Limb (tissue), 2 donors: ENCODE results near the gene ADCK1.
A peak's percentile ranks its signal among the peaks of the same experiment; 100 is the strongest.
"Not testable (repeated sequence)": the region's sequence is repeated elsewhere in the genome, so short reads cannot be mapped to it uniquely, and the experiment has no call there.

Source experiments
- DNase-seq, 2 donors: peaks; one replicate each; pipeline ENCODE4 v3.0.0-alpha.2; 2016; ENCODE audit errors: extremely low spot score in 2 of 2

ADCK1 gene

GRCh38 chr14:77865455-77865854, 65.5 kb downstream of the ADCK1 start:
- DNase-seq: no peak

DNA sequence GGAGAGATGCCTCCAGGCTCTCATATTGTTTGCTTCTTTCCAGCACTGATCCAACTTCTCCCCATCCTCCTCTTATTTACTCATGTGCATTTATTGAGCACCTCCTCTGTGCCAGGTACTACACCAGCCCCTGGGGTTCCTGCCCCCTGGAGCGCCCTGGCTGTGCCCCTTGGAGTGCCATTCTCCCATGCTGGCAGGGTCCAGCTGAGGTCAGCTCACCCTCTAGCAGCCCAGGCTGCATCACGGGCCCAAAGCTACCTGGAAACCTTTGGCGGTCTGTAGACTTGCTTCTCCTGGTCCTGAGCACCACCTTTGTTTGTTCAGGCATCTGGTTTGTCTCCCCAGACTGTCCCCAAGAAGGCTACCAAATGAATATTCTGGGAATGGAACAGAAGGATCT, 67.0 kb downstream of the ADCK1 start:
- DNase-seq: no peak

DNA sequence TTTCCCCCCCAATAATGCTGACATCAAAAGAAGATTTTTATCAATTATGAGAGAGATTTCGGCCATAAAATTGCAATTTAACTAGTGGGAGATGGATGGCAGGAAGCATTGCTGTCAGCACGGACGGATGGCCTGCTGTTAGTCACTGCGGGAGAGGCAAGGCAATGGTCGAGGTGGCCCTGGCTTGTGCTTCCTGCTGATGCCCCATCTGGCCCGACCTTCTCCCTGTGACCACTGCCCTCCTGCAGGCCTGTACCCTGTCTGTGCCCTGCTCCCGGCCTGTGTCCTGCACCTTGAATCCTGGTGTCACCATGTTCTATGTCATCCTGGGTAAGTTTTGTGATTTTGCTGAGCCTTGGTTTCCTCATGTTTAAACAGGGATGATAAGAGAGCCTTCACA, 67.6 kb downstream of the ADCK1 start:
- DNase-seq: no peak

GRCh38 chr14:77868552-77869285, 68.8 kb downstream of the ADCK1 start:
- DNase-seq: no peak

DNA sequence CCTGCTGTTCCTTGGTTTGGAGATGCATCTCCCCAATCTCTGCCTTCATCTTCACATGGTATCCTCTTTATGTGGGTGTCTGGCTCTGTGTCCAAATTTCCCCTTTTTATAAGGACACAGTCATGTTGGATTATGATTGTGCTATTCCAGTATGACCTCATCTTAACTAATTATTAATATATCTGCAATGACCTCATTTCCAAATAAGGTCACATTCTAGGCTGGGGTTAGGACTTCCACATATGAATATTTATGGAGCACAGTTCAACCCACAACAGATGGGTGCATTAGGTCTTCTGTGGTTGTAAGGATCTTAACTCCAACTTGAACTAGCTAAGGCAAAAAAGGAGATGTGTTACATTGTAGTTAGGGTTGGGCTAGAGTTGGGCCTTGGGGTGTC, 69.4 kb downstream of the ADCK1 start:
- DNase-seq: no peak

DNA sequence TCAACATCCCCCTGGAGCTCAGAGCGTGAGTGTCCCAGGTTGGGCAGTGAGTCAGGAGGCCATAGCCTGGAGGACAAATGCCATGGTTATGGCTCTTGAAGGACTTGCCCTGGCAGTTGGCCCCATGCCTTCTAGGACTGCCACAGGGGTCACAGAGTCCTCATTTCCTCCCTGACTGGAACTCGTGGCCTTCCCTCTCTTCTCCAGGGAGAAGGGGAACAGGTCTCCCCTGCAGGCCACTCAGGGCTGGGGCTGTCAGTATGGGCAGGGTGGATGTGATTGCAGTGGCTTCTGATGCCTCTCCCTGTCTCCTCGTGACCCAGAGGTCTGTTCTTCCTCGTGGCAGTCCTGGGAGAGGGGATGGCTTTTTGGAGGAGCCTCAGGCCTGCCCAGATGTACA, 70.7 kb downstream of the ADCK1 start:
- DNase-seq: no peak

GRCh38 chr14:77872152-77872551, 72.2 kb downstream of the ADCK1 start:
- no peak for DNase-seq

- DNase-seq: no peak
Observed at GRCh38 chr14:77872983-77873382, 73.1 kb downstream of the ADCK1 start.

DNA sequence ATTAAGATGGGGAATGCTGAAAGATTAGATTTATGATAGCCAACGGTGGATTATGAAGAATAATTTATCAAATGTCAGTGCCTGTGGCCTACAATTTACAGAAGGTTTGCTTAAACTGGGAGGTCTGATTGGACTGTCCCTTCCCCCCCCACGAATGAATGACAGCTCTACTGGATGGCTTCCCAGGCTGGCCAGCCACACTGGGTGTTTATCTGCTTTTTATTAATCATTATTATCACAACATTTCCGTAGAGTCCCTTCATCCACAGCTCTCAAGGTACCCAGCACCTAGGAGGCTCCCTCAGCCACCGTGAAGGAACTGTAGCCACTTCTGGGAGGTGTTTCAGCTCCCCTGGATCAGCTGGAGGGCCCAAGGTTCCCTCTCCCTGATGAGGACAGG, 78.9 kb downstream of the ADCK1 start:
- DNase-seq: no peak

DNA sequence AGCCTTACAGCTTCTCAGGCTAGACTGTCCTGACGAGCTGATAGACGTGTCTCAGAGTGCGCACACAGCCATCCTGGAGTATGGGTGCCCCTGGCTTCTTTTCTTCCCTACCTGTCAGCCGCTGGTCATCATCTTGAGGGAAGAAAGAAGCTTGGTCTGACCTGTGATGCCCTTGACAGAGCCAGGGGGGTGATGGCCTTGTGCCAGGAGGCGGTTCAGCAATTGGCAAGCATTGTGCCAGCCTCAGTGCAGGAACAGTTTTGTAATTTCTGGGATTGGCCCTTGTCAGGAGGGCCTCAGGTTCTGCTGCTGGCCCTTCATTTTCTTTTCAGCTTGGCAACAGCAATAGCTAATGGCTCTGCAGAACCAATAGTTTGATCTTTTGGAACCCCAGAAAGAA, 80.1 kb downstream of the ADCK1 start:
- DNase-seq: no peak

DNA sequence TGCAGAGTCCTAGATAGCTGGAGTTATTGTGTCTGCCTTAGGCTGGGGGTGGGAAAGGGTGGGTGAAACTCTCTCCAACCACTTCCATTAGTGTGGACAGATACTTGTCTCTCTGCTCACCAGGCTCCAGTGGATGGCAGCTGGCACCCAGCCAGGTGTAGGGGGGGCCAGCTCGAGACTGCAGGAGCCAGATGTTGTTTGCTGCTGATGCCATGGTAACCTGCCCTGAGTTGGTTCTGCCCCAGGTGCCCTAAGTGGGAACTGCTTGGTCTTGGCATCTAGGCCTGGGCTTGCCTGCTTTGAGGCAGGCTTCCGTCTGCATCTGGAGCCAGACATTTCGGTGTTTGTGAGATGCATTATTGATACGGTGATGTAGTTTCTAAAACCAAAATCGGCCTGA, 82.2 kb downstream of the ADCK1 start:
- DNase-seq: peak in 1 of 2 donors; percentile 73

DNA sequence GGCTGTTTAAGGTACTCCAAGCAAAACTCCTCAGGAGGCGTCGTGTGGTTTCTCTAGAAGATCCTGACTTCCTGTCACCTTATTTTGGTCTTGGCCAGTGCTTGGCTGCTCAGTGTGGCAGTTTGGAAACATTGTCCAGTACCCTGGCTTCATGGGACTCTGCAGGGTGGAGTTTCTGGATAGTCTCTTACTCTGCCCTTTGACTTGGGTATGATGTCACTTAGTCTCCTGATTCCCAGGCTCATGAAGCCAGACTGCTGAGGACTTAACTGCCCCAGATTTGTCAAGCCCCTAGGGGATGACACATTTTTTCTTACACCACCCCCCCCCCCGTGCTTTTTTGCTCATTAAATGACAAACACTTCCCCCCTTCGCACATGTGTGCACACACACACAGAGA, 82.7 kb downstream of the ADCK1 start:
- DNase-seq: no peak

- no peak for DNase-seq
Observed at GRCh38 chr14:77883131-77883846, 83.4 kb downstream of the ADCK1 start.

DNA sequence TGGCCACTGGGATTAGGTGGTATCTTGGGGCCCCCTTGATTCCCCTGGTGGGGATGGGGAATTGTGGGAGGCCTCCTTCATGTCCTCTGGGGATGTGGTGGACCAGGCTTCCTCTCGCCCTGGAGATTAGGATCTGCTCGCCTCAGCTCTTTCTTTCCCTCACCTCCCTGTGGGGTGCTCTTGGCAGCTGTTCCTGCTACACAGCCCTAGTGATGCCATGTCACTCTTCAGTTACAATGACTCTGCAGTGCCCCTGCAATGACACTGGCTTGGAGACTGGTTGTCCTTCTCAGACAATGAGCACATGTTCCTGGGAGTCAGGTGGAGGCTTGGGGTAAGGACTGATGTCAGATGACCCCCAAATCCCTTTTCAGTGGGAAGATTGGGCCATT, 83.9 kb downstream of the ADCK1 start:
- DNase-seq: no peak

DNA sequence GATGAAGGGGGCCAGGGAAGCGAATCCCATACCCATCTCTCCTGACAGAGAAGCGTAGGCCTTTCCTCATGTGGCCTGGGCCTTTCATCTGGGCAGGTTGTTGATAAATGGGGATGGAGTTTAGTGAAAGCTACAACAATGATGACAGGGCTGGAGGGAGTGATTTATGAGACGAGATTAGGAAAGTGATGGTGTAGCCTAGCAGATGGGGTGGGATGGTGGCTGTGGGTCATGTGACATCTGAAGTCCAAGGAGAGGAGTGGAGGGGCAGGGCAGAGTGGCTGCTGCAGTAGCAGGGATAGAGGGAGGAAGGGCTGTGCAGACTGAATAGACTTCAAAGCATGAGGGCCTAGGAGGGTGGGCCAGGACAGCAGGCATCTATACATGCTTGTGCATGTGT, 85.5 kb downstream of the ADCK1 start:
- no peak for DNase-seq

DNA sequence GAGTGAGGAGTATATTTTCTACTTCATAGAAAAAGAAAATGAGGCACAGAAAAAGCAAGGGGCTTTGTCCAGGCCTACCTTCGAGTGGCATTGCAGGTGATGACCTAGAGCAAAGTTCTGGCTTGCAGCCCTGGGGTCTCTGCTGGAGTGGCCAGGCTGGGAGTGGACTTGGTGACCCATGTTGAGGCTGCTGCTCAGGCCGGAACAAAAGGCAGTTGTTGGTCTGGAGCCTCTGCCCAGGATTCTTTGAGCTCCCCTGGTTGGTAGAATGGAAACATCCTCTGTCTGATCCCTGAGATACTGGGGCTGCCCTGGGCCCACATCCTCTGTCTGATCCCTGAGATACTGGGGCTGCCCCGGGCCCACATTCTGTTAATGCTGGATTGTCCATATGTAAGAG, 86.1 kb downstream of the ADCK1 start:
- DNase-seq: no peak

- DNase-seq: not testable (repeated sequence)
Observed at GRCh38 chr14:77888903-77889302, 89.0 kb downstream of the ADCK1 start.

- DNase-seq: no peak
Observed at GRCh38 chr14:77889971-77890442, 90.1 kb downstream of the ADCK1 start.

DNA sequence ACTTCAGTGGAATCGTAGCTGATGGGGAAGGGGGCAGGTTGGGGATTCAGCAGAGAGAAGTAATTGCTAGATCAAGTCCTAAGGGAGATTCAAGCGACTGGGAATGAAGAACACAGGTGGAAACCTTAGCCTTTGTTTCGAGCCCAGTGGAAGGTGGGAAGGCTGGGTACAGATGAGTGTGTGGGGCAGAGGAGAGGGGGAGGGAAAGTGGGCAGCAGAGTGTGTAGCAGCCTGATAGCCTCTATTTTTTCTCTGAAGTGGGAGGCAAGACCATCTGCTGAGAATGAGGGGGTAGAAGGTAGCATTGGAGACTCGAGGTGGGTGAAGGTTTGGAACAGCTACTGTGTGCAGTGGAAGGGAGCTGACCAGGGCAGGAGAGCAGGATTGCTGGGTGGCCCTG, 91.0 kb downstream of the ADCK1 start:
- no peak for DNase-seq

DNA sequence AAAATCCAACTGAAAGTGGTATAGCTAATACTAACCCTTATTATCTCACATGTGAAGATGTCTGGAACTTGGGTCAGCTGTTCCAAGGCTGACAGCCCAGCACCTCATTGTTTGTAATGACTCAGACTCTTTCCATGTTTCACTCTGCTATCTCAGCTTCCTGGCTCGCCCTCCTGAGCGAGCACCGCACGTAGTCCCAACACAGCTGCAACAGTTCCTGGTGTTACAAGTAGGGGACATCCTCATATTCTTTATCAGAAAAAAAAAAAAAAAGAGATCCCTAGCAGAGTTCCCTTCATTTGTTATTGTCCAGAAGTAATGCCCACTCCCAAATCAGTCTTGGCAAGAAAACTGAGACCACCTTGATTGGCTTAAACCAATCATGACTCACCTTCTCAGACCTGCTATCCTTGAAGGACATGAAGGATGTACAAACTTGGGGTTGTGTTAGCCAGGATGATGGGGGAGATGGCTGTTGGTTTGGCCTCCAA, 92.5 kb downstream of the ADCK1 start:
- DNase-seq: no peak

DNA sequence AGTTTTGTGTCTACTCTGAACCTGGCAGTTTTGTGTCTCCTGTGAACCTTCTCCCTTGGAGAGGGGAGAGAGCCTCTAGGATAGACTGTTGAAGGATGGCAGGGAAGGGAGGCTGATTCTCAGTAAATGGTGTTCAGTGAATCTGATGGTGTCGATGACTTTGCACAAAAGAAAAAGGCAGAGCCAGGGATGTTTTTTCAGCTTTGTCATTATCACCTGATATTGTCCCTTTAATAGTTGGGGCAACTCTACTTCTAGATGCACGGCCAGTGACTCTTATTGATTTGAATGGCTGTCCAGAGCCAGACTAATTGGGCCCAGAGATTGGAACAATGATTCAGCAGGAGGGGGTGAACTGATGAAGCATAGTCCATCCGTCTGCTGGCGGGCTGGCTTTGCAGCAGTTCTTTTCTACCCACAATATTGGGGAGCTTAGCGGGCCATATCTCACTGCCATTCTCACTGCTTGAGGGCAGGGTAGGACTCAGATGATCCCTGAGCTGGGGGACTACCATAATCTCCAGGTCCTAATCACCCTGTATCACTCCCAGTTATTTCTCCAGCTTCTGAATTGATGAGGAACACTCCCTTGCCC, 93.1 kb downstream of the ADCK1 start:
- DNase-seq: no peak

- no peak for DNase-seq
Observed at GRCh38 chr14:77897374-77897773, 97.5 kb downstream of the ADCK1 start.

DNA sequence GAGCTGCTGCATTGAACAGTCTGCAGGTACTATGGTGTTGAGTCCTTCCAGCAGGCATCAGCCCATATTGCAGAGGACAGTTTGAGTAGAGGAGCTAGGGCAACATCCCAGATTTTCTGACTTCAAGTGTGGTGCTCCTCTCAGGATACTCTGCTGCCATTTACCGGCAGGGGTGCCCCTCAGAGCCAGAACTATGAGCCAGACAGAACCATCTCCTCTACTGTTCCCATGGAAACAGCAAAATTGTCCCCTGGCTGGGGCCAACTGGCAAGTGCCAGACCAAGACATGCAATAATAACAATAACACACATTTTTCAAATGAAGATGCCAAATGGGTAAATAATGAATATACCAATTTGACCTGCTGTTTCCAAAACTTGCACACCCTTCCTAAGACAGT, 102.9 kb downstream of the ADCK1 start:
- DNase-seq: no peak
